Heart left ventricle (tissue), 16 donors: Measurements from ENCODE around the gene PCDH15. TPM values are rescaled to one million over a fixed set of nuclear protein-coding genes. Genes with fewer than 3 reads are reported as not detected.

Experiments
- ATAC-seq, 4 donors: fragments of 200-7000 bp; cut with Tn5 transposase; one replicate each; pipeline ENCODE4 v1.9.1; 2020 to 2022; ENCODE audit warnings: moderate library complexity in 4 of 4, mild to moderate bottlenecking in 3 of 4, moderate number of reproducible peaks in 1 of 4
- DNase-seq, 5 donors: peaks; one replicate each; pipeline ENCODE4 v3.0.0-alpha.2; 2020
- H3K27ac ChIP-seq, 12 donors: fragments of 200-600 bp; sonication (generic) in 4 of 12; one replicate each; pipeline versions ENCODE4 v1.5.0 to v1.8.0; 2016 to 2022; ENCODE audit warnings: mild to moderate bottlenecking in 2 of 12
- H3K27me3 ChIP-seq, 9 donors: fragments of 200-600 bp; sonication (generic) in 2 of 9; one replicate each; pipeline versions ENCODE4 v1.5.1 to v1.8.0; 2016 to 2022; ENCODE audit warnings: mild to moderate bottlenecking in 3 of 9
- H3K36me3 ChIP-seq, 9 donors: fragments of 200-600 bp; sonication (generic) in 2 of 9; one replicate each; pipeline versions ENCODE4 v1.5.0 to v1.8.0; 2018 to 2022; ENCODE audit warnings: mild to moderate bottlenecking in 2 of 9
- H3K4me1 ChIP-seq, 12 donors: fragments of 200-600 bp; sonication (generic) in 4 of 12; one replicate each; pipeline versions ENCODE4 v1.5.0 to v1.8.0; 2016 to 2022; ENCODE audit warnings: mild to moderate bottlenecking in 3 of 12
- H3K4me3 ChIP-seq, 12 donors: fragments of 200-600 bp; sonication (generic) in 4 of 12; one replicate each; pipeline versions ENCODE4 v1.5.0 to v1.8.0; 2017 to 2022; ENCODE audit warnings: mild to moderate bottlenecking in 9 of 12, moderate library complexity in 4 of 12
- H3K9me3 ChIP-seq, 12 donors: fragments of 200-600 bp; sonication (generic) in 4 of 12; one replicate each; pipeline versions ENCODE4 v1.5.0 to v1.8.0; 2016 to 2022; ENCODE audit warnings: mild to moderate bottlenecking in 1 of 12
- POLR2A ChIP-seq, 2 donors: fragments of 450-650 bp; IDR thresholded peaks; one replicate each; pipeline ENCODE4 v1.6.1; 2017; ENCODE audit warnings: antibody characterized with exemption in 2 of 2, mild to moderate bottlenecking in 2 of 2, moderate library complexity in 2 of 2
- WGBS, 4 donors: extraction: QIAGEN DNeasy Blood & Tissue Kit in 2 of 4; methylation state at CpG; one replicate each; pipeline versions ENCODE4 v1.1.5 to v1.1.7; 2013 to 2018; 5-methylcytosine and 5-hydroxymethylcytosine counted together
- intact Hi-C, 10 donors: fragments of 100-400 bp; cut with DNase I; formaldehyde crosslinking; loops; one replicate each; pipeline versions ENCODE4 v1.11.1 to v1.14.2; 2022
- polyA plus RNA-seq, 2 donors: library from polyadenylated mRNA; stranded (reverse); fragments of 200-250 nt; gene quantifications; one replicate each; pipeline ENCODE4 v1.2.3, GENCODE V29; 2013
- total RNA-seq, 9 donors: library from RNA; depleted of rRNA in 2 of 9; stranded (reverse); fragments of >200 nt in 2 of 9; fragmentation: NEBNext Ultra II Directional in 3 of 9; extraction: Animal tissue kit (Norgen Biotek cat#: 25700) in 3 of 9; gene quantifications; one replicate each; pipeline versions ENCODE4 v1.1.0 to v1.2.4, GENCODE V29; 2016 to 2023
- TF ChIP-seq, protein P1 (sequence below), 12 donors: fragments of 200-600 bp; sonication (generic) in 4 of 12; IDR thresholded peaks; one replicate each; pipeline versions ENCODE4 v1.5.0 to v1.8.0; 2018 to 2022; ENCODE audit warnings: antibody characterized with exemption in 12 of 12, mild to moderate bottlenecking in 5 of 12
- donor health status: ischemic (EF 13 %, LVEDD 7.1; RV severe dilation, severe dysfunction).
- donor health status: healthy with polysubstance abuse.
- donor health status: DM: no; HTN: yes; CAD: no.
- donor health status: DM: no; HTN: no; CAD: no.
- donor health status: ischemic (EF 25% LVEDD 6.9; RV normal size, moderate dysfunction).
- donor health status: ischemic (EF 25% LVEDD 5.7; RV mildly dilated, moderate dysfunction).
- donor health status: healthy.
- donor health status: DM: yes; HTN: yes; CAD: no.
- donor health status: ischemic (EF 35%, LVEDD 5.7; RV mildly dilated, moderate dysfunction).
- donor health status: nonischemic (EF 11% LVEDD 7.7; RV severe dilation, severe dysfunction).
- donor health status: DM: yes; HTN: yes; CAD: no.
- donor health status: PGD.
- donor health status: ischemic (EF 29% LVEDD 5.4; RV normal size, mild dysfunction).
- donor health status: nonischemic (EF 23%, LVEDD 6.1; RV moderate dilation, normal function).

PCDH15 gene
- total and polyA plus RNA-seq, 11 donors = 0.04 to 0.93 (median 0.13) TPM; not detected in 3

GRCh38 chr10:54125098-54125747 is 675.8 kb downstream of the PCDH15 start:
- H3K4me3 ChIP-seq = no peak overlapping the region
- TF ChIP-seq POLR2A (IDR thresholded peaks at IDR 0.05) = no peak
- TF ChIP-seq, protein P1, sequence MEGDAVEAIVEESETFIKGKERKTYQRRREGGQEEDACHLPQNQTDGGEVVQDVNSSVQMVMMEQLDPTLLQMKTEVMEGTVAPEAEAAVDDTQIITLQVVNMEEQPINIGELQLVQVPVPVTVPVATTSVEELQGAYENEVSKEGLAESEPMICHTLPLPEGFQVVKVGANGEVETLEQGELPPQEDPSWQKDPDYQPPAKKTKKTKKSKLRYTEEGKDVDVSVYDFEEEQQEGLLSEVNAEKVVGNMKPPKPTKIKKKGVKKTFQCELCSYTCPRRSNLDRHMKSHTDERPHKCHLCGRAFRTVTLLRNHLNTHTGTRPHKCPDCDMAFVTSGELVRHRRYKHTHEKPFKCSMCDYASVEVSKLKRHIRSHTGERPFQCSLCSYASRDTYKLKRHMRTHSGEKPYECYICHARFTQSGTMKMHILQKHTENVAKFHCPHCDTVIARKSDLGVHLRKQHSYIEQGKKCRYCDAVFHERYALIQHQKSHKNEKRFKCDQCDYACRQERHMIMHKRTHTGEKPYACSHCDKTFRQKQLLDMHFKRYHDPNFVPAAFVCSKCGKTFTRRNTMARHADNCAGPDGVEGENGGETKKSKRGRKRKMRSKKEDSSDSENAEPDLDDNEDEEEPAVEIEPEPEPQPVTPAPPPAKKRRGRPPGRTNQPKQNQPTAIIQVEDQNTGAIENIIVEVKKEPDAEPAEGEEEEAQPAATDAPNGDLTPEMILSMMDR (IDR thresholded peaks at IDR 0.05) = no peak
- DNase-seq (no peak), ATAC-seq (no peak)
- H3K9me3 ChIP-seq = peaks cover 0 to 6% (median 0%) of the 10 kb centered on the region in 12 donors
- H3K27me3 ChIP-seq = no peaks in the 10 kb centered on the region
- intact Hi-C loops = loop anchor here in 1 of 10 donors (10.0 kb wide), 1 partner anchor 60 kb away; no protein-coding TSS in a partner anchor
- 59 to 70% (median 64%) methylated on average over 3 of the region's 3 CpGs for WGBS, 4 donors
- H3K36me3 ChIP-seq = no peaks in the 10 kb centered on the region
- no peaks in the 10 kb centered on the region for H3K4me1 ChIP-seq
- no peak overlapping the region for H3K27ac ChIP-seq

DNA sequence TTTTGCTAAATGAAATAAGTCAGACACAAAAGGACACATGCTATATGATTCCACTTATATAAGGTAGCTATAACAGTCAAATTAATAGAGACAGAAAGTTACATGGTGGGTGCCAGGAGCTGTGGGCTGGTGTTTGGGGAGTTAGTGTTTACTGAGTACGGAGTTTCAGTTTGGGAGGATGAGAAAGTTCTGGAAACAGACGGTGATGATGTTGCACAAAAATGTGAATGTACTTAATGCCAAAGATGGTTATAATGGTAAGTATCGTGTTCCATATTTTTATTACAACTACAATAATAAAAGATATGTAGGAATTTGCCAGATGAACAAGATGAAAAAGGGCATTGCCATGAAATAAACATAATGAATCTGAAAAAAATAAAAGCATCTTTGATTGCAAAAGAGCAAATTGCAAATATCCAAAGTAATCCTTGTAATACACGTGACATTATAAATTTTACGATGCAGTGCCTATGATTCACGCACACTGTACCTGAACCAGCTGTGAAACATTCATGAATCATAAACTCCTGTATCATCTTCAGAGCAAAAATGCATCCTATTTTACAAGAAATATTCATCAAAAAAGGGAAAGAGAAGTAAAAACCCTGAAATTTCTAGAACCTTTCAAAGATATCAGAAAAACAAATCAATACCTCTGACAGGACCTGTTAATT is 676.7 kb downstream of the PCDH15 start:
- TF ChIP-seq, protein P1 (IDR thresholded peaks at IDR 0.05) = no peak
- no peak for TF ChIP-seq POLR2A (IDR thresholded peaks at IDR 0.05)
- Histone ChIP-seq H3K36me3 (no peaks in the 10 kb centered on the region), H3K4me3 (no peak overlapping the region), H3K4me1 (no peaks in the 10 kb centered on the region), H3K27me3 (no peaks in the 10 kb centered on the region), H3K9me3 (peaks cover 0 to 6% (median 0%) of the 10 kb centered on the region in 12 donors), H3K27ac (no peak overlapping the region)
- intact Hi-C loops = loop anchor here in 1 of 10 donors (10.0 kb wide), 1 partner anchor 60 kb away; no protein-coding TSS in a partner anchor
- WGBS, 4 donors = 79 to 92% (median 90%) methylated on average over 6 of the region's 6 CpGs
- ATAC-seq = no peak
- no peak for DNase-seq

- no peak overlapping the region for H3K27ac ChIP-seq
- WGBS, 4 donors = 0 to 47% (median 21%) methylated on average over 1 of the region's 1 CpG
- DNase-seq (no peak), ATAC-seq (no peak)
- intact Hi-C loops = loop anchor here in 1 of 10 donors (10.0 kb wide), 1 partner anchor 64 kb away; no protein-coding TSS in a partner anchor
- peaks cover 0 to 6% (median 0%) of the 10 kb centered on the region in 12 donors for H3K9me3 ChIP-seq
- H3K4me3 ChIP-seq = no peak overlapping the region
- no peaks in the 10 kb centered on the region for H3K27me3 ChIP-seq
- no peaks in the 10 kb centered on the region for H3K4me1 ChIP-seq
- no peaks in the 10 kb centered on the region for H3K36me3 ChIP-seq
- TF ChIP-seq, protein P1 (IDR thresholded peaks at IDR 0.05) = no peak
- no peak for TF ChIP-seq POLR2A (IDR thresholded peaks at IDR 0.05)
Measured at GRCh38 chr10:54120806-54121205, 680.2 kb downstream of the PCDH15 start.

DNA sequence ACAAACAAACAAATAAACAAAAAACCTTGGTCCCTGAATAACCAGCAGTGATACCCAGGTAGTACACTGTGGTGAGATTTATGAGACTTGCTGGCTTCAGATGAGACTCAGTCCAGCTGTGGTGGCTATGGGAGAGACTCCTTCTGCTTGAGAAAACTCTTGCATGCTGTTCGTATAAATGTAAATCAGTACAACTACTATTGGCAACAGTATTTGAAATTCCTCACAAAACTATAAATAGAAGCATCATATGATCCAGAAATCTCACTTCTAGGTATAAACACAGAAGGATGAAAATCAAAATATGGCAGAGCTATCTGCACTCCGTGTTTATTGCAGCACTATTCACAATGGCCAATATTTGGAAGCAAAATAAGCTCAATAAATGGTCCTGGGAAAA is 692.1 kb downstream of the PCDH15 start:
- Histone ChIP-seq H3K36me3 (no peaks in the 10 kb centered on the region), H3K27ac (no peak overlapping the region), H3K9me3 (peaks cover 0 to 3% (median 0%) of the 10 kb centered on the region in 12 donors), H3K27me3 (no peaks in the 10 kb centered on the region), H3K4me1 (no peaks in the 10 kb centered on the region), H3K4me3 (no peak overlapping the region)
- 66 to 81% (median 78%) methylated on average over 2 of the region's 2 CpGs for WGBS, 4 donors
- no peak for DNase-seq
- TF ChIP-seq, protein P1 (IDR thresholded peaks at IDR 0.05) = no peak
- TF ChIP-seq POLR2A (IDR thresholded peaks at IDR 0.05) = no peak
- ATAC-seq = no peak
- intact Hi-C loops = no loop called here
